Gastrocnemius medialis (tissue), 4 donors: ENCODE data around the gene CACNA2D3. TPM values are rescaled to one million over a fixed set of nuclear protein-coding genes. Genes with fewer than 3 reads are reported as not detected.

Experiments used
- ATAC-seq, 2 donors: fragments of 150-250 bp; one replicate each; pipeline ENCODE4 v1.9.1; 2016
- DNase-seq, 2 donors: peaks; one replicate each; pipeline ENCODE4 v3.0.0-alpha.2; 2019
- H3K27ac ChIP-seq, 4 donors: fragments of 200-600 bp; sonication (generic); 1 replicate in 1 of 4; 2 replicates in 3 of 4; pipeline ENCODE4 v1.5.1; 2016 to 2018; ENCODE audit warnings: mild to moderate bottlenecking in 2 of 4, moderate library complexity in 1 of 4
- H3K27me3 ChIP-seq, 3 donors: fragments of 200-600 bp; sonication (generic) in 2 of 3; 1 replicate in 1 of 3; 2 replicates in 2 of 3; pipeline versions ENCODE4 v1.5.1 to v1.6.0; 2016 to 2019; ENCODE audit warnings: mild to moderate bottlenecking in 1 of 3, moderate library complexity in 1 of 3
- H3K36me3 ChIP-seq, 2 donors: fragments of 200-600 bp; sonication (generic) in 1 of 2; one replicate each; pipeline ENCODE4 v1.5.1; 2017 to 2018
- H3K4me1 ChIP-seq, 2 donors: fragments of 200-600 bp; sonication (generic) in 1 of 2; one replicate each; pipeline ENCODE4 v1.5.1; 2016 to 2017; ENCODE audit warnings: mild to moderate bottlenecking in 2 of 2
- H3K4me3 ChIP-seq, 4 donors: fragments of 200-600 bp; sonication (generic) in 3 of 4; 1 replicate in 1 of 4; 2 replicates in 3 of 4; pipeline ENCODE4 v1.5.1; 2016 to 2019; ENCODE audit warnings: mild to moderate bottlenecking in 2 of 4
- H3K9me3 ChIP-seq, 3 donors: fragments of 200-600 bp; sonication (generic) in 2 of 3; 1 replicate in 1 of 3; 2 replicates in 2 of 3; pipeline ENCODE4 v1.5.1; 2016 to 2019
- CTCF ChIP-seq, 5 experiments: fragments of 450-650 bp in 3 of 5; fragments of 200-600 bp in 2 of 5; sonication (generic) in 2 of 5; IDR thresholded peaks in 4 of 5; conservative IDR thresholded peaks in 1 of 5; 1 replicate in 4 of 5; 2 replicates in 1 of 5; pipeline ENCODE4 v1.5.1; 2016 to 2019; ENCODE audit warnings: antibody characterized with exemption in 5 of 5, mild to moderate bottlenecking in 3 of 5, moderate library complexity in 3 of 5
- POLR2A ChIP-seq, 2 donors: fragments of 450-650 bp; IDR thresholded peaks; one replicate each; pipeline ENCODE4 v1.6.1; 2017; ENCODE audit warnings: antibody characterized with exemption in 2 of 2, mild to moderate bottlenecking in 2 of 2, moderate library complexity in 2 of 2
- in situ Hi-C, 4 donors: fragments of 200-750 bp; cut with MboI; loops; one replicate each; pipeline versions ENCODE4 v1.15.0 to v1.8.0; 2017; ENCODE audit warnings: low sequenced_read_pairs in 4 of 4
- intact Hi-C: fragments of 100-400 bp; cut with DNase I; formaldehyde crosslinking; loops from one replicate; pipeline ENCODE4 v1.15.1; 2023; ENCODE audit warnings: low total_unique reads
- total RNA-seq, 4 donors: library from RNA; depleted of rRNA; stranded (reverse); fragments of >200 nt; gene quantifications; one replicate each; pipeline versions ENCODE4 v1.1.0 to v1.2.3, GENCODE V29; 2016

CACNA2D3 gene
- total RNA-seq, 4 donors from 2014 or later = 4.7 to 14.4 (median 7.1) TPM

- ATAC-seq (no peak), DNase-seq (no peak)
- in situ Hi-C loops (no loop called here), intact Hi-C loops (no loop called here)
- H3K4me1 ChIP-seq = peaks cover 14 to 15% of the 10 kb centered on the region in 2 donors
- no peaks in the 10 kb centered on the region for H3K27me3 ChIP-seq
- H3K9me3 ChIP-seq = no peaks in the 10 kb centered on the region
- H3K36me3 ChIP-seq = no peaks in the 10 kb centered on the region
- TF ChIP-seq POLR2A (IDR thresholded peaks at IDR 0.05) (no peak), CTCF (IDR thresholded peaks at IDR 0.05 in 4 of 5, conservative IDR thresholded peaks at IDR 0.05 in 1 of 5) (no peak)
- H3K4me3 ChIP-seq = no peak overlapping the region
- H3K27ac ChIP-seq = no peak overlapping the region
Measured at GRCh38 chr3:54668236-54668635, 545.9 kb downstream of the CACNA2D3 start.

DNA sequence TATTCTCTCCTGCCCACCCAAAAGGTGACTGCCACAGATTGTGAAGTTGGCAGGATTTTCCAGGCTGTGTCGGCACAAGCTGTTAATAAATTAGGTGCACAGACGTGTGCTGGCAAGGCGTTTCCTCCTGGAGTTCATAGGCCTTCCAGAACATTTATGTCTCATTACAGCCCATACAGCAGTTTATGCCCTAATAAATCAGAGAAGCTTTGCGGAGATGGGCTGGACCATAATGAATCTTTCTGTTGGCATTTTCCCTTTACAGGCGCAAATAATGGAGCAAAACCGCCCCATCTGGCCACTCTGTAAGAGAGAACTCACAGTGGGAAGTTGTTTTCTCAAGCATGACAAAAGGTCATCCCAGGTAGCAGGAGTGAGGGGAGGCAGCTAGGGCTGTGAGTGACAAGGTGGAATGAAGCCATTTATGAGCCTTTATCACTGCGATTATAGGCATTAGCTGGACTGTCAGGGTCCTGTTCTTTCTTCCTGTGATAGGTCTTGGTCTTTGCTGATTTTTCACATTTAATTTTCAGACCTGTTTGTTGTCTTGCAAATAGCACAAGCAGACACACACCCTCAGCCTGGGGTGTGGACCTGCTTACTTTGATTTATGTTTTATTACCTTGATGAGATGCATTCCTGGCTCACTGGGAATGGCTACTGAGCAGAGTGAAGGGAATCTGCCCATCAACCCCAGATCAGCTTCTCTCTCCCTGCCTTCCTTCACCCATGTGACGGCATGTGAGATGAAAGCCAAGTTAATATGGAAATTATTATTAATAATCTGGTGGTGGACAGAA lies 548.0 kb downstream of the CACNA2D3 start:
- Histone ChIP-seq H3K4me3 (no peak overlapping the region), H3K27ac (no peak overlapping the region), H3K4me1 (no peaks in the 10 kb centered on the region), H3K36me3 (no peaks in the 10 kb centered on the region), H3K27me3 (no peaks in the 10 kb centered on the region), H3K9me3 (no peaks in the 10 kb centered on the region)
- DNase-seq (no peak), ATAC-seq (no peak)
- intact Hi-C loops (no loop called here), in situ Hi-C loops (no loop called here)
- TF ChIP-seq CTCF (IDR thresholded peaks at IDR 0.05 in 4 of 5, conservative IDR thresholded peaks at IDR 0.05 in 1 of 5) = no peak
- TF ChIP-seq POLR2A (IDR thresholded peaks at IDR 0.05) = no peak

DNA sequence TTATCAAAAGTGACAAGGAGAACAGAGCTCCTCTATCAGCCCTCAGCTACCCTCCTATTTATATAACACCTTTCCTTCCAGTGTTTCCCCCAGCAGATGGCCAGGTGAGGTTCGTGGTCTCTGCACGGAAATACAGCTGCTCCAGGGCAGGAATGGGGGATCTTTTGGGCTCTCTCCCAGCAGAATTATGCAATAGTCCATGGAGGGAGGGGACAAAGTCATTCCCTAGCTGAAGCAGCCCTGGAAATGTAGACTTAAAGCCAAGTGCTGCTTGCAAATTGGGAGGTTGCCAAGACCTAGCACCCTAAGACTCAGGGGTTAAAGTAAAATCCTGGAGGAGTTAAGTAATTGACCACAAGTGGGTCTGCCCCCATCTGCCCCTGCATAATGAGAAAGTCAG lies 549.2 kb downstream of the CACNA2D3 start:
- H3K27me3 ChIP-seq = no peaks in the 10 kb centered on the region
- DNase-seq (no peak), ATAC-seq (no peak)
- in situ Hi-C loops = no loop called here
- no peaks in the 10 kb centered on the region for H3K9me3 ChIP-seq
- H3K36me3 ChIP-seq = no peaks in the 10 kb centered on the region
- TF ChIP-seq POLR2A (IDR thresholded peaks at IDR 0.05) = no peak
- TF ChIP-seq CTCF (IDR thresholded peaks at IDR 0.05 in 4 of 5, conservative IDR thresholded peaks at IDR 0.05 in 1 of 5) = no peak
- no peaks in the 10 kb centered on the region for H3K4me1 ChIP-seq
- H3K27ac ChIP-seq = no peak overlapping the region
- H3K4me3 ChIP-seq = no peak overlapping the region
- intact Hi-C loops = no loop called here

DNA sequence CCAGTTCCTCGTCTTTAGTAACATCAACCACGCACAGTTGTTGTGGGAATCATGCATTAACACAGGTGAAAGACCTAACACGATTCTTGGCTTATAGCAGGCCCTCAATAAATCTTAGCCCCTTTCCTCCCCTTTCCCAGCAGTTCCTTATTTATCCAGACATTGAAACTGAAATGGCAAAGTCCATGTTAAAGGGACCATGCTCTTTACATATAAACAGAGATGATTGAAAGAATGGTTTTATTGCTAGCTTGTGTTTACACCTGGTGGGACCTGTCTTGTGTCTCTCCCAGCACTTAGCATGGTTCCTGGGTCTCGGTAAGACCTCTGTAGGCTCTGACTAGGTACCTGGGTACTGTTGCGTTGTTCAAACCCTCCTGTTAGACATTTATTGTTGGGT lies 553.7 kb downstream of the CACNA2D3 start:
- in situ Hi-C loops (no loop called here), intact Hi-C loops (no loop called here)
- Histone ChIP-seq H3K4me1 (no peaks in the 10 kb centered on the region), H3K4me3 (no peak overlapping the region), H3K9me3 (no peaks in the 10 kb centered on the region), H3K36me3 (no peaks in the 10 kb centered on the region), H3K27ac (no peak overlapping the region), H3K27me3 (no peaks in the 10 kb centered on the region)
- no peak for ATAC-seq
- DNase-seq = no peak
- TF ChIP-seq POLR2A (IDR thresholded peaks at IDR 0.05) (no peak), CTCF (IDR thresholded peaks at IDR 0.05 in 4 of 5, conservative IDR thresholded peaks at IDR 0.05 in 1 of 5) (no peak)

DNA sequence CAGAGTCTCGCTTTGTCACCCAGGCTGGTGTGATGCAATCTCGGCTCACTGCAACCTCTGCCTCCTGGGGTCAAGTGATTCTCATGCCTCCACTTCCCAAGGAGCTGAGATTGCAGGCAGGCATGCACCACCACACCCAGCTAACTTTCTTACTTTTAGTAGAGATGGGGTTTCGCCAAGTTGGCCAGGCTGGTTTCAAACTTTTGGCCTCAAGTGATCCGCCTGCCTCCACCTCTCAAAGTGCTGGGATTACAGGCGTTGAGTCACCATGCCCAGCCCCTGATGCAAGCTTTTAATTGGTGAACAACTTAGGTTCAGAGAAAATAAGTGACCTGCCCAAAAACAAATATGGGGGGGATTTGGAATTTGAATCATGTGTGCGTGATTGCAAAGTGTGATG lies 559.4 kb downstream of the CACNA2D3 start:
- intact Hi-C loops = no loop called here
- Histone ChIP-seq H3K27me3 (no peaks in the 10 kb centered on the region), H3K27ac (no peak overlapping the region), H3K4me3 (no peak overlapping the region), H3K4me1 (no peaks in the 10 kb centered on the region), H3K9me3 (no peaks in the 10 kb centered on the region), H3K36me3 (no peaks in the 10 kb centered on the region)
- no peak for TF ChIP-seq POLR2A (IDR thresholded peaks at IDR 0.05)
- no peak for TF ChIP-seq CTCF (IDR thresholded peaks at IDR 0.05 in 4 of 5, conservative IDR thresholded peaks at IDR 0.05 in 1 of 5)
- no peak for ATAC-seq
- DNase-seq = no peak
- in situ Hi-C loops = no loop called here
